22Rv1 (cell line): ENCODE measurements around the gene HIPK2.

ENCODE experiments used
- H3K27ac ChIP-seq: fragments of 450-650 bp; 2 replicates; pipeline ENCODE4 v1.5.1; 2017
- CTCF ChIP-seq: fragments of 450-650 bp; IDR thresholded peaks from 2 replicates; pipeline ENCODE4 v1.5.1; 2017; ENCODE audit warnings: mild to moderate bottlenecking
- ZFX ChIP-seq: fragments of 450-650 bp; IDR thresholded peaks from 2 replicates; pipeline ENCODE4 v1.6.1; 2017; ENCODE audit warnings: antibody characterized with exemption, borderline replicate concordance

The HIPK2 gene

GRCh38 chr7:139752604-139753003 lies 25.2 kb downstream of the HIPK2 start:
- no peak for TF ChIP-seq ZFX
- TF ChIP-seq CTCF = no peak
- no peak overlapping the region for H3K27ac ChIP-seq

DNA sequence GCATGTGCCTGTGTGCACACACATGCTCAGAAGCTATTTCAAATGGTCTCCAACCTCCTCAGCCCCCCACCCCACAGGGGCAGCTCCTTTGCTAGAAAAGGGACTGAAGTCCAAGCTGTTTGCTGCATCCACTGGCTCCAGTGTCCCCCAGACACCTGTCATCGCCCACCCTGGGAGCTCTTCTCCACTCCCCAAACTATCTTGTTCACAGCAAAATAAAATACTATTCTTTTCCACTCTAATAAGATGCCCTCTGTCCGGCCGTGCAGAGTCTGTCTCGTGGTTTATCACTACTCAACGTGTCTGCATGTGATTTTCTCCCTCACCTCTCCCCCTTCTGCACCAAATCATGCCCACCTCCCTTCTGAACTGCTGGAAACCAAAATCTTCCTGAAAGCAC lies 25.6 kb downstream of the HIPK2 start:
- H3K27ac ChIP-seq = no peak overlapping the region

DNA sequence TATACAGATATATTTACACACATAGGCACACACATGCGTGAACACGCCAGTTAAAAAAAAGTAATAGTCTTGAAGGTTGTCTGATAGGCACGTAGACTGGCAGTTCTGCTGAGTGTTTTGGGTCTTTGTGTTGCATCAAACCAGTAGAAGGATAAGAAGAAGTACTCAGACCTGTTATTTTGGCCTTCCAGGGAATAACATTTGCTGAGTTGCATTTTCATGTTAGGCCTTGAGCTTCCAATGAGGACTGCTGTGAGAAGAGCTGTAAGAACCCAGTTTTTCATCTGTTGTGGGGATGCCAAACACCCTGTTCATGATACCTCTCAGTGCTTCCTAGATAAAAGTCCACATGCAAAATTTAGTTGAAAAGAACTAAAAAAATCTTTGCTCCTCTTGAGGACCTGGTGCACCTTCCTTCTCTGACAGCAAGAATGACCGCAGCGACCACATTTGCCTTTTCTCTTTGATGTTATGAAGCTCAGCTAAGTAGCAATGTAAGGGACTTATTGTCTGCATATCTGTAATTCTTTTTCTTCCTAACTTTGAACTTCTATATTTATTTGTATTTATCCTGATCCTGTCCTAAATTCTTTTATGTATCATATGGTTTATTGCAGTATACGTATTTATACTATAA lies 27.2 kb downstream of the HIPK2 start:
- H3K27ac ChIP-seq = no peak overlapping the region
- TF ChIP-seq CTCF (no peak), ZFX (no peak)

More for the DNA sequence above, 25.6 kb downstream of the HIPK2 start:
- TF ChIP-seq CTCF = no peak
- TF ChIP-seq ZFX = no peak

DNA sequence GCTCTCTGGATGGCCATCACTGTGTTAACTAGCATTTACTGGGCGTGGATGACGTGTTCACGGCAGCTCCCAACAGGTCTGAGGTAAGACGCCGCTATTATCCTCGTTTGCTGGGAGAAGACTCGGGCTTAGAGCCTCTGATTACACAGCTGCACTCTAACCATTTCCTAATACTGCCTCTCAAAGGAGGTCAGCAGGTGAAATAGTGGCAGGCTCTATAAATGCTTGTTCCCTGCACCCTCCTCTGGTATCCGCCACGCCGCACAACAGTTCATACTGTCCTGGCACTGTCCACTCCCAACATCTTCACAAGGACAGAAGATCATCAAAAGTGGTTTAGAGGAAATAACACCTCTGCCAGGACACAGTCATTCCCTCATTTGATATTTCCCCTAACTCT lies 28.3 kb downstream of the HIPK2 start:
- no peak overlapping the region for H3K27ac ChIP-seq
- TF ChIP-seq CTCF (no peak), ZFX (no peak)

- TF ChIP-seq ZFX (no peak), CTCF (no peak)
Observed at GRCh38 chr7:139748941-139749340, 28.9 kb downstream of the HIPK2 start.

GRCh38 chr7:139748373-139748765 lies 29.4 kb downstream of the HIPK2 start:
- TF ChIP-seq CTCF (no peak), ZFX (no peak)
- no peak overlapping the region for H3K27ac ChIP-seq

More at GRCh38 chr7:139748941-139749340, 28.9 kb downstream of the HIPK2 start:
- no peak overlapping the region for H3K27ac ChIP-seq

DNA sequence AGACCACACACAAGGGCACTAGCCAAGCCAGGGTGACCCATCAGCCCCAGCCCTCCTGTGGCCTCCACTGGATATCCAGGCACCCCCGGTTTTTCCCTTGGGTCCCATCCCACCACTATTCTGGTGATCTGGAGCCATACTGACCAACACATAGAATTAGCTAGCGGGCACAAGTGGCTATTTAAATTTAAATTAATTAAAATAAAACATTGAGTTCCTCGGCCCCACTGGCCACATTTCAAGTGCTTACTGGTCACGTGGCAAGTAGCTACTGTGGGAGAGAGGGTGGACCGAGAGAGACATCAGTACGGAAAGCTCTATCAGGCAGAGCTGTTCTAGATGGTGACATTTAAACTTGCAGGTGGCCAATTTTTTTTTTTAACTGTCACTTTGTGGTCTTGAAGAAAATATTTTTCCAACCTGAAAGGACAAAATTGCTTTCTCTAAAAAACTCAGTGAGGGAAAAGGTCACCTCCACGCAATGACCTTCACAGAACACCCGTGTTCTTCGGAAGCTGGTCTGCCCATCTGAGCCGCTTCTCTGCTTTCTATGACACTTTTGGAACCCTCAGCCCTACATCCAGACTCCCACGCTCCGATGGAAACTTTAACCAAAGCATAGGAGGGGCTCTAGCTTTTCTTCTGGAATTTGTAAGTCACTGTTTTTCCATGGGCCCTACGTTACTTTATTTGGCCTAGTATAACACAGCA lies 30.0 kb downstream of the HIPK2 start:
- H3K27ac ChIP-seq = no peak overlapping the region
- TF ChIP-seq ZFX (no peak), CTCF (no peak)
